Natural killer cell (primary cell): ENCODE results near the gene SRPK2. TPM values are rescaled to one million over a fixed set of nuclear protein-coding genes. Genes with fewer than 3 reads are reported as not detected.

Experiments used
- ATAC-seq, 3 donors: fragments of 150-1000 bp in 2 of 3; fragments of 200-7000 bp in 1 of 3; cut with Tn5 transposase; 1 replicate in 1 of 3; 2 replicates in 2 of 3; pipeline ENCODE4 v1.10.0; 2021; ENCODE audit warnings: mild to moderate bottlenecking in 2 of 3, moderate library complexity in 2 of 3
- DNase-seq, 2 donors: peaks; one replicate each; pipeline versions ENCODE4 v3.0.0 to v3.0.0-alpha.2; 2013 to 2021; ENCODE audit warnings: mixed read lengths in 1 of 2
- H3K27ac ChIP-seq: one replicate; pipeline ENCODE4 v1.5.1; 2013; ENCODE audit warnings: mild to moderate bottlenecking, low read length
- H3K27me3 ChIP-seq: one replicate; pipeline ENCODE4 v1.6.1; 2013; ENCODE audit warnings: low read length; ENCODE audit not compliant: control insufficient read depth, insufficient read depth
- H3K36me3 ChIP-seq: one replicate; pipeline ENCODE4 v1.6.1; 2013; ENCODE audit warnings: low read length; ENCODE audit not compliant: control insufficient read depth, insufficient read depth
- H3K4me1 ChIP-seq: one replicate; pipeline ENCODE4 v1.6.1; 2013; ENCODE audit warnings: low read length; ENCODE audit not compliant: control insufficient read depth, insufficient read depth
- H3K4me3 ChIP-seq: one replicate; pipeline ENCODE4 v1.5.1; 2013; ENCODE audit warnings: low read length
- H3K9me3 ChIP-seq: one replicate; pipeline ENCODE4 v1.6.1; 2013; ENCODE audit warnings: low read length; ENCODE audit not compliant: control insufficient read depth, insufficient read depth
- H3K27ac Mint-ChIP-seq, 2 donors: one replicate each; pipeline ENCODE4 v1.8.0; 2022; ENCODE audit warnings: mild to moderate bottlenecking in 2 of 2, mixed read lengths in 2 of 2, moderate library complexity in 1 of 2
- H3K27me3 Mint-ChIP-seq, 2 donors: one replicate each; pipeline ENCODE4 v1.8.0; 2022; ENCODE audit warnings: low read depth in 2 of 2, mixed read lengths in 2 of 2
- H3K36me3 Mint-ChIP-seq: one replicate; pipeline ENCODE4 v1.8.0; 2022; ENCODE audit warnings: mixed read lengths
- H3K4me1 Mint-ChIP-seq, 2 donors: one replicate each; pipeline ENCODE4 v1.8.0; 2022; ENCODE audit warnings: mixed read lengths in 2 of 2
- H3K4me3 Mint-ChIP-seq: one replicate; pipeline ENCODE4 v1.8.0; 2022; ENCODE audit warnings: mild to moderate bottlenecking, moderate library complexity, mixed read lengths
- H3K9me3 Mint-ChIP-seq, 2 donors: one replicate each; pipeline ENCODE4 v1.8.0; 2022; ENCODE audit warnings: mixed read lengths in 2 of 2
- WGBS: methylation state at CpG from one replicate; pipeline ENCODE4 v1.1.7; 2013; ENCODE audit warnings: missing lambda C conversion rate; ENCODE audit not compliant: insufficient coverage; 5-methylcytosine and 5-hydroxymethylcytosine counted together
- intact Hi-C: fragments of 100-400 bp; cut with micrococcal nuclease; formaldehyde crosslinking; loops from one replicate; pipeline ENCODE4 v1.14.2; 2022
- total RNA-seq, 4 donors: library from RNA; stranded (reverse); fragments of 120-200 nt in 1 of 4; gene quantifications; one replicate each; pipeline versions ENCODE4 v1.2.3 to v1.2.4, GENCODE V29; 2013 to 2022
- TF ChIP-seq, protein P1 (sequence below): fragments of 200-600 bp; IDR thresholded peaks from one replicate; pipeline ENCODE4 v1.8.0; 2022; ENCODE audit warnings: antibody characterized with exemption

SRPK2 gene
- total RNA-seq, 3 donors from 2014 or later (not counting 1 experiment from before 2014, with no cell fraction given) = 103 to 121 (median 108) TPM

DNA sequence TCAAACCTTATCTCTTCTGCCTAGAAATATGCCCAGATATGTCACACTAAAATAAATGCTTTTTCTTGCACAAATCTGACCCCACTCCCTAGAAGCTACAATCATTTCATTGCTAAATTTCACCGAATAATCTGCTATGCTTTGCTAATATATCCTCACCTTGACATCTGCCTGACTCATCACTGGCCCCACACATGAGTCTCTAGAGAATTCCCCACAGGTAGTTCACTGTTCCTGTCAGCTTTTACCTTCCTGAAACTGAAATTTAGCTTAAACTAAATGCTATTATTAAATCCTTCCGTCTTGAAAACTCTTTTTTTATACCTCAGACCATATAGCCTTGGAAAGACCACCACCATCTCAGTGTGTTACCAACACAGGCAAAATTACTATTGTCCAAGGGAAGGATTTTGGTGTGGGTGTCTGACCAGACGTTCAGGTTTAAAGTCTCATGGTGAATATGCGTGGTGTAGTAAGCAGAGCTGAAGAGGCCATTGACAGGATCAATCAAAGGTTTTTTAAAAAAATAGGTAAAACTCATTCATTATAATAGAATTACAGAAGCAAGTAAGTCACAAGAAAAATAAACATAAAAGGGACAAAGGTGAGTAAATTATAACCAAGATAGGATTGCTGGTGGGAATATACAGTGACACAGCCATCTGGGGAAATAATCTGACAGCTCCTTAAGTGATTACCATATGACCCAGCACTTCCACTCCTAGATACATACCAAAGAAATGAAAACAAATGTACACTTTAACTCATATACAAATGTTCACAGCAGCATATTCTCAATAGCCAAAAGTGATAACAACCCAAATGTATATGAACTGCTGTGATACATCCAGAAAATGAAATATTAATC, 201.2 kb downstream of the SRPK2 start:
- TF ChIP-seq, protein P1, sequence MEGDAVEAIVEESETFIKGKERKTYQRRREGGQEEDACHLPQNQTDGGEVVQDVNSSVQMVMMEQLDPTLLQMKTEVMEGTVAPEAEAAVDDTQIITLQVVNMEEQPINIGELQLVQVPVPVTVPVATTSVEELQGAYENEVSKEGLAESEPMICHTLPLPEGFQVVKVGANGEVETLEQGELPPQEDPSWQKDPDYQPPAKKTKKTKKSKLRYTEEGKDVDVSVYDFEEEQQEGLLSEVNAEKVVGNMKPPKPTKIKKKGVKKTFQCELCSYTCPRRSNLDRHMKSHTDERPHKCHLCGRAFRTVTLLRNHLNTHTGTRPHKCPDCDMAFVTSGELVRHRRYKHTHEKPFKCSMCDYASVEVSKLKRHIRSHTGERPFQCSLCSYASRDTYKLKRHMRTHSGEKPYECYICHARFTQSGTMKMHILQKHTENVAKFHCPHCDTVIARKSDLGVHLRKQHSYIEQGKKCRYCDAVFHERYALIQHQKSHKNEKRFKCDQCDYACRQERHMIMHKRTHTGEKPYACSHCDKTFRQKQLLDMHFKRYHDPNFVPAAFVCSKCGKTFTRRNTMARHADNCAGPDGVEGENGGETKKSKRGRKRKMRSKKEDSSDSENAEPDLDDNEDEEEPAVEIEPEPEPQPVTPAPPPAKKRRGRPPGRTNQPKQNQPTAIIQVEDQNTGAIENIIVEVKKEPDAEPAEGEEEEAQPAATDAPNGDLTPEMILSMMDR = no peak
- Mint-ChIP-seq H3K36me3 (no peaks in the 10 kb centered on the region), H3K27me3 (no peaks in the 10 kb centered on the region), H3K9me3 (no peaks in the 10 kb centered on the region), H3K27ac (peak overlapping the region in 1 of 2 donors; percentile 11), H3K4me3 (no peak overlapping the region), H3K4me1 (peaks cover 46 to 55% of the 10 kb centered on the region in 2 donors)
- WGBS = 88% methylated on average over 4 of the region's 4 CpGs
- H3K4me1 ChIP-seq = no peaks in the 10 kb centered on the region
- H3K27me3 ChIP-seq = no peaks in the 10 kb centered on the region
- H3K9me3 ChIP-seq = no peaks in the 10 kb centered on the region
- H3K4me3 ChIP-seq = no peak overlapping the region
- no peaks in the 10 kb centered on the region for H3K36me3 ChIP-seq
- DNase-seq (no peak), ATAC-seq (no peak)
- no peak overlapping the region for H3K27ac ChIP-seq
- intact Hi-C loops = no loop called here

DNA sequence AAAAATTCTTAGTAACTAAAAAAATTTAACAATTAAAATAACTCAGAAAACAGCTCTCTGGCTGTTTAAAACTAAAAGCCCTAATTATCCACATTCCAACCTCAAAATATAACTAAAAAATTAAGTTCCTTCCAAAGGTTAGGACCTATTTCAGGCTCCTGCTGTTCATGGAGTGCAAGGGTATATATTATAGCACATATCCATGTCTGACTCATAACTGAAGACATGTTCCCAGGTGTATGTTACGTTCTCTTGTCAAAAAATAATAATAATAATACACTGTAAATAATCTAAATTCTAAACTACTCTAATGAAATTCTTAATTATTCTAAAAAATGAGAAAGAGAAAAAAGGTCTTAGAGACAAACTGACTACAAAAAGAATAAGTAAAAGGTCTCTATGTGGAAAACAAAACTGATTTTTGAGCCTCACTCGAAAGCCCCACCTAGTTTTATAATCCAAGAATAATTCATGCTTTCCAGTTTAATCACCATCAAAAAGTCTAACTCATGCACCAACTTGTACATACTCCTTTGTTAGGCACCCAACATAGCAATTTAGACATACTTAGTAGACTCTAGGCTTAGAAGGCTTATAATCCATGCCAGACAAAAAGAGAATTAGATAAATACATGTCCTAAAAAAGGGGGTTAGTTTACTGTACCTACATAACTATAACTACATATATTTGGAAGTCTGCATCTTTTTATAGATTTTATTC, 203.3 kb downstream of the SRPK2 start:
- no peaks in the 10 kb centered on the region for H3K9me3 ChIP-seq
- intact Hi-C loops = no loop called here
- H3K36me3 Mint-ChIP-seq = no peaks in the 10 kb centered on the region
- TF ChIP-seq, protein P1 = no peak
- H3K27ac Mint-ChIP-seq = no peak overlapping the region
- WGBS = 100% methylated on average over 1 of the region's 2 CpGs
- ATAC-seq (no peak), DNase-seq (no peak)
- H3K4me3 Mint-ChIP-seq = no peak overlapping the region
- no peaks in the 10 kb centered on the region for H3K4me1 ChIP-seq
- no peaks in the 10 kb centered on the region for H3K27me3 ChIP-seq
- H3K27ac ChIP-seq = no peak overlapping the region
- H3K36me3 ChIP-seq = no peaks in the 10 kb centered on the region
- no peaks in the 10 kb centered on the region for H3K9me3 Mint-ChIP-seq
- peaks cover 47 to 55% of the 10 kb centered on the region in 2 donors for H3K4me1 Mint-ChIP-seq
- no peaks in the 10 kb centered on the region for H3K27me3 Mint-ChIP-seq
- H3K4me3 ChIP-seq = no peak overlapping the region

DNA sequence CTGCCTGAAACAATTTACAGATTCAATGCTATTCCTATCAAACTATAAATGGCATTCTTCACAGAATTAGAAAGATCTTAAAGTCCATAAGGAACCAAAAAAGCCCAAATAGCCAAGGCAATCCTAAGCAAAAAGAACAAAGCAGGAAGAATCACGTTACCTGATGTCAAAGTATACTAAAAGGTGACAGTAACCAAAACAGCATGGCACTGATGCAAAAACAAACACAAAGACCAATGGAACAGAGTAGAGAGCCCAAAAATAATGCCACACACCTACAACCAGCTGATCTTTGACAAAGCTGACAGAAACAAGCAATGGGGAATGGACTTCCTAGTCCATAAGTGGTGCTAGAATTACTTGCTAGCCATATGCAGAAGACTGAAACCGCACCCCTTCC, 208.7 kb downstream of the SRPK2 start:
- Mint-ChIP-seq H3K27ac (peak overlapping the region in 1 of 2 donors; percentile 21), H3K36me3 (no peaks in the 10 kb centered on the region), H3K4me1 (peaks cover 27 to 51% of the 10 kb centered on the region in 2 donors), H3K27me3 (no peaks in the 10 kb centered on the region), H3K4me3 (no peak overlapping the region), H3K9me3 (peaks cover 0 to 2% of the 10 kb centered on the region in 2 donors)
- Histone ChIP-seq H3K36me3 (no peaks in the 10 kb centered on the region), H3K27ac (no peak overlapping the region), H3K9me3 (no peaks in the 10 kb centered on the region), H3K27me3 (no peaks in the 10 kb centered on the region), H3K4me1 (peaks cover 2% of the 10 kb centered on the region), H3K4me3 (no peak overlapping the region)
- intact Hi-C loops = no loop called here
- ATAC-seq (no peak), DNase-seq (no peak)
- TF ChIP-seq, protein P1 = no peak
- 97% methylated on average over 2 of the region's 2 CpGs for WGBS
